ENCODE results near the gene TERF2IP. TPM values are rescaled to one million over a fixed set of nuclear protein-coding genes. Genes with fewer than 3 reads are reported as not detected.

TERF2IP gene
- polyA plus RNA-seq, 1 donor from 2014 or later, result 752 TPM

- no peaks in the 10 kb centered on the region for H3K9me2 ChIP-seq (ENCODE audit: insufficient read depth, low read length)
- H3K36me3 ChIP-seq (ENCODE audit: insufficient read depth, low read length), result no peaks in the 10 kb centered on the region
- no peaks in the 10 kb centered on the region for H3K79me2 ChIP-seq (replicated peaks; ENCODE audit: insufficient read depth, low read length)
- H2AFZ ChIP-seq (ENCODE audit: low read depth, low read length), result no peak overlapping the region
- no peak overlapping the region for H3K27ac ChIP-seq (ENCODE audit: low read length)
- TF ChIP-seq REST (IDR thresholded peaks at IDR 0.05; ENCODE audit: borderline replicate concordance) (no peak), EP300 (conservative IDR thresholded peaks at IDR 0.05; ENCODE audit: poor library complexity, severe bottlenecking) (no peak), TAF1 (IDR thresholded peaks at IDR 0.05; ENCODE audit: low read depth) (no peak), POLR2AphosphoS5 (IDR thresholded peaks at IDR 0.05) (no peak), RAD21 (conservative IDR thresholded peaks at IDR 0.05) (no peak), MXI1 (conservative IDR thresholded peaks at IDR 0.05; ENCODE audit: poor library complexity, severe bottlenecking) (no peak), SMC3 (conservative IDR thresholded peaks at IDR 0.05; ENCODE audit: poor library complexity) (no peak), EZH2 (IDR thresholded peaks at IDR 0.05; ENCODE audit: borderline replicate concordance, insufficient read depth, low read length, poor library complexity, severe bottlenecking) (no peak), CTCF (IDR thresholded peaks at IDR 0.05; ENCODE audit: poor library complexity, severe bottlenecking) (no peak)
- H3K9me3 ChIP-seq (ENCODE audit: low read length), result no peaks in the 10 kb centered on the region
- H3K9ac ChIP-seq (ENCODE audit: low read length), result no peak overlapping the region
- no peaks in the 10 kb centered on the region for H3K27me3 ChIP-seq (ENCODE audit: insufficient read depth, low read depth, low read length)
- H4K20me1 ChIP-seq (ENCODE audit: insufficient read depth), result no peaks in the 10 kb centered on the region
- no peaks in the 10 kb centered on the region for H3F3A ChIP-seq (ENCODE audit: insufficient read depth, low read length, poor library complexity, severe bottlenecking)
- H3K4me2 ChIP-seq (ENCODE audit: low read length), result no peak overlapping the region
- H3K4me3 ChIP-seq (ENCODE audit: low read length), result no peak overlapping the region
These were observed 54.7 kb downstream of the TERF2IP start for GRCh38 chr16:75702242-75702641.

DNA sequence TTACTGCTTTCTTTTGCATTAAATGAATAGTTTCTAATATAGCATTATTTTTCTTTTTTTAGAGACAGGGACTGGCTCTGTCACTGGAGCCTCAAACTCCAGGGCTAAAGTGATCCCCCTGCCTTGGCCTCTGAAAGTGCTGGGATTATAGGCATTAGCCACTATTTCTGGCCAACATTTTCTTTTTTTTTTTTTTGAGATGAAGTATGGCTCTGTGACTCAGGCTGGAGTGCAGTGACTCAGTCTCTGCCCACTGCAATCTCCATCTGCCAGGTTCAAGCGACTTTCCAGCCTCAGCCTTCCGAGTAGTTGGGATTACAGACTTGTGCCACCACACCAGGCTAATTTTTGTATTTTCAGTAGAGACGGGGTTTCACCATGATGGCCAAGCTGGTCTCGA lies 55.7 kb downstream of the TERF2IP start:
- H3K27me3 ChIP-seq (ENCODE audit: insufficient read depth, low read depth, low read length), result no peaks in the 10 kb centered on the region
- no peaks in the 10 kb centered on the region for H3K79me2 ChIP-seq (replicated peaks; ENCODE audit: insufficient read depth, low read length)
- H3K4me2 ChIP-seq (ENCODE audit: low read length), result no peak overlapping the region
- no peaks in the 10 kb centered on the region for H4K20me1 ChIP-seq (ENCODE audit: insufficient read depth)
- no peaks in the 10 kb centered on the region for H3K36me3 ChIP-seq (ENCODE audit: insufficient read depth, low read length)
- no peaks in the 10 kb centered on the region for H3F3A ChIP-seq (ENCODE audit: insufficient read depth, low read length, poor library complexity, severe bottlenecking)
- no peak overlapping the region for H3K4me3 ChIP-seq (ENCODE audit: low read length)
- no peak overlapping the region for H3K27ac ChIP-seq (ENCODE audit: low read length)
- no peak for TF ChIP-seq EP300 (conservative IDR thresholded peaks at IDR 0.05; ENCODE audit: poor library complexity, severe bottlenecking)
- TF ChIP-seq RAD21 (conservative IDR thresholded peaks at IDR 0.05), result no peak
- no peak for TF ChIP-seq TAF1 (IDR thresholded peaks at IDR 0.05; ENCODE audit: low read depth)
- no peak for TF ChIP-seq SMC3 (conservative IDR thresholded peaks at IDR 0.05; ENCODE audit: poor library complexity)
- no peak for TF ChIP-seq CTCF (IDR thresholded peaks at IDR 0.05; ENCODE audit: poor library complexity, severe bottlenecking)
- no peak for TF ChIP-seq MXI1 (conservative IDR thresholded peaks at IDR 0.05; ENCODE audit: poor library complexity, severe bottlenecking)
- no peak for TF ChIP-seq REST (IDR thresholded peaks at IDR 0.05; ENCODE audit: borderline replicate concordance)
- TF ChIP-seq POLR2AphosphoS5 (IDR thresholded peaks at IDR 0.05), result no peak
- TF ChIP-seq EZH2 (IDR thresholded peaks at IDR 0.05; ENCODE audit: borderline replicate concordance, insufficient read depth, low read length, poor library complexity, severe bottlenecking), result no peak
- H3K9me2 ChIP-seq (ENCODE audit: insufficient read depth, low read length), result no peaks in the 10 kb centered on the region
- H3K9me3 ChIP-seq (ENCODE audit: low read length), result no peaks in the 10 kb centered on the region
- H2AFZ ChIP-seq (ENCODE audit: low read depth, low read length), result no peak overlapping the region
- H3K9ac ChIP-seq (ENCODE audit: low read length), result no peak overlapping the region

All from neural cell (in vitro differentiated cells).